ENCODE results near the gene GLI1.

DNA sequence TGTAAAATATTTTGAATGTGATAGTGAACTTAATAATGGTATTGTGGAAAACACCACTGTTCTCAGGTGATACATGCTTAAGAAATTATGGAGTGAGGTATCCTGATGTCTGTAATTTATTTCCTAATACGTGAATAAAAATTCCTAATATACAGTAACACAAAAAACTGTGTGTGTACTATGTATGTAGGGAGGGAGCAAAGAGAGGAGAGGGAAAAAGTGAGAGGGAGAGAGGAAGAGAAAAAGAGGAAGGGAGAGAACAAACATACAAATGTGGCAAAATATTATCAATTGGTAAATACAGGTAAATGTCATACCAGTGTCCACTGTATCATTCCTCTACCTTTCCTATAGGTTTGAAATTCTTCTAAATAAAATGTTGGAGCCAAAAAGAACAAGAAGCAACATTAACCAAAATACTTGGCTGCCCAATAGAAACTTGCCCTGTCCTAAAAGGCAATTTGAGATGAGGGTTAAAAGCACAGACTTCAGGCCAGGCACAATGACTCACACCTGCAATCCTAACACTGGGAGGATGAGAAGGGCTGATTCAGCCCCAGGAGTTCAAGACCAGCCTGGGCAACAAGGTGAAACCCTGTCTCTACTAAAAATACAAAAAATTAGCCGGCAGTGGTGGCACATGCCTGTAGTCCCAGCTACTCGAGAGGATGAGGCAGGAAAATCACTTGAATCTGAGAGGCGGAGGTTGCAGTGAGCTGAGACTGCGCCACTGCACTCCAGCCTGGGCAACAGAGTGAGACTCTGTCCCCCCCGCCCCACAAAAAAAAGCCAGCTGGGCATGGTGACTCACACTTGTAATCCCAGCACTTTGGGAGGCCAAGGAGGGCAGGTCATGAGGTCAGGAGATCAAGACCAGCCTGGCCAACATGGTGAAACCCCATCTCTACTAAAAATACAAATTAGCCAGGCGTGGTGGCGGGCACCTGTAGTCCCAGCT lies 43.3 kb upstream of the GLI1 start:
- TF ChIP-seq SPI1 (IDR thresholded peaks at IDR 0.05; ENCODE audit: borderline replicate concordance, low read depth) = no peak
- TF ChIP-seq GABPA (IDR thresholded peaks at IDR 0.05; ENCODE audit: low read depth) = no peak
